Activated CD4-positive, alpha-beta T cell treated with anti-CD3 and anti-CD28 coated beads for 24 hours (primary cell): ENCODE data around the gene CCR5AS.

Source experiments
- DNase-seq, 2 donors: peaks; one replicate each; pipeline ENCODE4 v3.0.0-alpha.2; 2020; ENCODE audit warnings: low read depth in 2 of 2

The CCR5AS gene

DNA sequence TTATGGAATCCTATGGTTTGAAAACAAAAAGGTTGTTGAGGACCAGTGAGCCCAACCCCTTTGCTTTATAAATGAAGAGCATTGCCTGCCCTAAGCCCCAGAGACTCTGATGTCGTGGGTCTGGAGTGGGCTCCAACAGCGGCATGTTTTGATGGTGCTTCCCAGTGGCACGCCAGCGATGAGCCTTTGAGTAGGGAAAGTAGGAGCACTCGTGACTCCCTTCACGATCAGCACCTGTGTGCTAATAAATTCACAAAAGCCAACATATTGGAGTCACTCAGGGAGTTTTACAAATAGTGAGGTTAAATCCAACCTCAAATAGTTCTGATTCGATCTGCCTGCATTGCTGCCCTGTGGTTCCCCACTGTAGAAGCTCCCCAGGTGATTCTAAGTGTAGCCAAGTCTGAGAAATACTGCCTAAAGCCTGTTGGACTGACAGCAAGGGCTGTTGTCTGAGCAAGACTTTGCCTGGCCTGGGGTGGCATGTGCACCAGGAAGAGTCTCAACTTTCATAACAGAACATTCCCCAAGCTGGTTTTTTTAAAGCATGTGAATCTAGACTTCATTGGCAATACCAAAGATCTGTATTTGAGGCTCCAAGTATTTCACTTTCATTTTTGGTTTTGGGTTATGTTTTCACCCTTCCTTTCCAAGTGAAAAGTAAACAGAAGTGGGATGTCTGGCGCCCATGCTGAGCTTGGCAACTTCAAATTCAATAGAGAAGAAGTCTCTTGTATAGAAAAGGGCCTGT lies 26.2 kb downstream of the CCR5AS start:
- DNase-seq = no peak

DNA sequence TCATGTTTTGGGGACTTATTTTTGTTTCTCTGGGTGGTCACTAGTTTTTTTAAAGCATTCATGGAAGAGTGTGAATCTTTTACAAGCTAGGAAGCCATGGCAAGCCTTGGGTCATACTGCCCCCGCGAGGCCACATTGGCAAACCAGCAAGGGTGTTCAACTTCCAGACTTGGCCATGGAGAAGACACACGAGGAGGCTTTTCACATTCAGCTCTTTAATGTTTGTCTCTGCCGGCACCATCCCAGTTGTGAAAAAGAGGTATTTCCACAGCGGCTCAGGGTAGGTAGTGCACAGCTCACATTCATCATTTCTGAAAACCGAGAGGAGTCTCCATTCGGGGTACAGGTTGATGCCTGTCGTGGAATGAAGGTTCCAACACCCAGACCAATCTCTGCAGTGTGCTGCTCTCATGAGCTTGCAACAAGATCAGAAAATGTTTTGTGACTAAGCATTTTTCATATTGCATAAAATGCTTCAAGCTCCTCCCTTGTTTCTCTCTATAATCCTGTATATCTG lies 28.4 kb downstream of the CCR5AS start:
- DNase-seq = peak; percentile 50 to 61

DNA sequence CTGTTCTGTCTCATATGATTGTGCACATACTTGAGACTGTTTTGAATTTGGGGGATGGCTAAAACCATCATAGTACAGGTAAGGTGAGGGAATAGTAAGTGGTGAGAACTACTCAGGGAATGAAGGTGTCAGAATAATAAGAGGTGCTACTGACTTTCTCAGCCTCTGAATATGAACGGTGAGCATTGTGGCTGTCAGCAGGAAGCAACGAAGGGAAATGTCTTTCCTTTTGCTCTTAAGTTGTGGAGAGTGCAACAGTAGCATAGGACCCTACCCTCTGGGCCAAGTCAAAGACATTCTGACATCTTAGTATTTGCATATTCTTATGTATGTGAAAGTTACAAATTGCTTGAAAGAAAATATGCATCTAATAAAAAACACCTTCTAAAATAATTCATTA lies 31.1 kb downstream of the CCR5AS start:
- no peak for DNase-seq

DNA sequence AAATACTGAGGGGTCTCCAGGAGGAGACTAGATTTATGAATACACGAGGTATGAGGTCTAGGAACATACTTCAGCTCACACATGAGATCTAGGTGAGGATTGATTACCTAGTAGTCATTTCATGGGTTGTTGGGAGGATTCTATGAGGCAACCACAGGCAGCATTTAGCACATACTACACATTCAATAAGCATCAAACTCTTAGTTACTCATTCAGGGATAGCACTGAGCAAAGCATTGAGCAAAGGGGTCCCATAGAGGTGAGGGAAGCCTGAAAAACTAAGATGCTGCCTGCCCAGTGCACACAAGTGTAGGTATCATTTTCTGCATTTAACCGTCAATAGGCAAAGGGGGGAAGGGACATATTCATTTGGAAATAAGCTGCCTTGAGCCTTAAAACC lies 31.6 kb downstream of the CCR5AS start:
- no peak for DNase-seq

DNA sequence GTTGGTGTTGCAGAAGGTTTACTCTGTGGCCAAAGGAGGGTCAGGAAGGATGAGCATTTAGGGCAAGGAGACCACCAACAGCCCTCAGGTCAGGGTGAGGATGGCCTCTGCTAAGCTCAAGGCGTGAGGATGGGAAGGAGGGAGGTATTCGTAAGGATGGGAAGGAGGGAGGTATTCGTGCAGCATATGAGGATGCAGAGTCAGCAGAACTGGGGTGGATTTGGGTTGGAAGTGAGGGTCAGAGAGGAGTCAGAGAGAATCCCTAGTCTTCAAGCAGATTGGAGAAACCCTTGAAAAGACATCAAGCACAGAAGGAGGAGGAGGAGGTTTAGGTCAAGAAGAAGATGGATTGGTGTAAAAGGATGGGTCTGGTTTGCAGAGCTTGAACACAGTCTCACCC lies 32.1 kb downstream of the CCR5AS start:
- DNase-seq = no peak

DNA sequence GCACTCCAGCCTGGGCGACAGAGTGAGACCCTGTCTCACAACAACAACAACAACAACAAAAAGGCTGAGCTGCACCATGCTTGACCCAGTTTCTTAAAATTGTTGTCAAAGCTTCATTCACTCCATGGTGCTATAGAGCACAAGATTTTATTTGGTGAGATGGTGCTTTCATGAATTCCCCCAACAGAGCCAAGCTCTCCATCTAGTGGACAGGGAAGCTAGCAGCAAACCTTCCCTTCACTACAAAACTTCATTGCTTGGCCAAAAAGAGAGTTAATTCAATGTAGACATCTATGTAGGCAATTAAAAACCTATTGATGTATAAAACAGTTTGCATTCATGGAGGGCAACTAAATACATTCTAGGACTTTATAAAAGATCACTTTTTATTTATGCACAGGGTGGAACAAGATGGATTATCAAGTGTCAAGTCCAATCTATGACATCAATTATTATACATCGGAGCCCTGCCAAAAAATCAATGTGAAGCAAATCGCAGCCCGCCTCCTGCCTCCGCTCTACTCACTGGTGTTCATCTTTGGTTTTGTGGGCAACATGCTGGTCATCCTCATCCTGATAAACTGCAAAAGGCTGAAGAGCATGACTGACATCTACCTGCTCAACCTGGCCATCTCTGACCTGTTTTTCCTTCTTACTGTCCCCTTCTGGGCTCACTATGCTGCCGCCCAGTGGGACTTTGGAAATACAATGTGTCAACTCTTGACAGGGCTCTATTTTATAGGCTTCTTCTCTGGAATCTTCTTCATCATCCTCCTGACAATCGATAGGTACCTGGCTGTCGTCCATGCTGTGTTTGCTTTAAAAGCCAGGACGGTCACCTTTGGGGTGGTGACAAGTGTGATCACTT lies 34.1 kb downstream of the CCR5AS start:
- DNase-seq = no peak

DNA sequence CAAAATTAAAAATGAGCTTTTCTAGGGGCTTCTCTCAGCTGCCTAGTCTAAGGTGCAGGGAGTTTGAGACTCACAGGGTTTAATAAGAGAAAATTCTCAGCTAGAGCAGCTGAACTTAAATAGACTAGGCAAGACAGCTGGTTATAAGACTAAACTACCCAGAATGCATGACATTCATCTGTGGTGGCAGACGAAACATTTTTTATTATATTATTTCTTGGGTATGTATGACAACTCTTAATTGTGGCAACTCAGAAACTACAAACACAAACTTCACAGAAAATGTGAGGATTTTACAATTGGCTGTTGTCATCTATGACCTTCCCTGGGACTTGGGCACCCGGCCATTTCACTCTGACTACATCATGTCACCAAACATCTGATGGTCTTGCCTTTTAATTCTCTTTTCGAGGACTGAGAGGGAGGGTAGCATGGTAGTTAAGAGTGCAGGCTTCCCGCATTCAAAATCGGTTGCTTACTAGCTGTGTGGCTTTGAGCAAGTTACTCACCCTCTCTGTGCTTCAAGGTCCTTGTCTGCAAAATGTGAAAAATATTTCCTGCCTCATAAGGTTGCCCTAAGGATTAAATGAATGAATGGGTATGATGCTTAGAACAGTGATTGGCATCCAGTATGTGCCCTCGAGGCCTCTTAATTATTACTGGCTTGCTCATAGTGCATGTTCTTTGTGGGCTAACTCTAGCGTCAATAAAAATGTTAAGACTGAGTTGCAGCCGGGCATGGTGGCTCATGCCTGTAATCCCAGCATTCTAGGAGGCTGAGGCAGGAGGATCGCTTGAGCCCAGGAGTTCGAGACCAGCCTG lies 35.1 kb downstream of the CCR5AS start:
- DNase-seq = no peak

DNA sequence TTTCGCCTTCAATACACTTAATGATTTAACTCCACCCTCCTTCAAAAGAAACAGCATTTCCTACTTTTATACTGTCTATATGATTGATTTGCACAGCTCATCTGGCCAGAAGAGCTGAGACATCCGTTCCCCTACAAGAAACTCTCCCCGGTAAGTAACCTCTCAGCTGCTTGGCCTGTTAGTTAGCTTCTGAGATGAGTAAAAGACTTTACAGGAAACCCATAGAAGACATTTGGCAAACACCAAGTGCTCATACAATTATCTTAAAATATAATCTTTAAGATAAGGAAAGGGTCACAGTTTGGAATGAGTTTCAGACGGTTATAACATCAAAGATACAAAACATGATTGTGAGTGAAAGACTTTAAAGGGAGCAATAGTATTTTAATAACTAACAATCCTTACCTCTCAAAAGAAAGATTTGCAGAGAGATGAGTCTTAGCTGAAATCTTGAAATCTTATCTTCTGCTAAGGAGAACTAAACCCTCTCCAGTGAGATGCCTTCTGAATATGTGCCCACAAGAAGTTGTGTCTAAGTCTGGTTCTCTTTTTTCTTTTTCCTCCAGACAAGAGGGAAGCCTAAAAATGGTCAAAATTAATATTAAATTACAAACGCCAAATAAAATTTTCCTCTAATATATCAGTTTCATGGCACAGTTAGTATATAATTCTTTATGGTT lies 35.9 kb downstream of the CCR5AS start, which contains the start of gene CCR5:
Gene CCR5 (plus strand): TSS at position 108 of the 680 bp plus-strand sequence. CDS start 1,957 bp downstream, outside the sequence.
- no peak for DNase-seq

DNA sequence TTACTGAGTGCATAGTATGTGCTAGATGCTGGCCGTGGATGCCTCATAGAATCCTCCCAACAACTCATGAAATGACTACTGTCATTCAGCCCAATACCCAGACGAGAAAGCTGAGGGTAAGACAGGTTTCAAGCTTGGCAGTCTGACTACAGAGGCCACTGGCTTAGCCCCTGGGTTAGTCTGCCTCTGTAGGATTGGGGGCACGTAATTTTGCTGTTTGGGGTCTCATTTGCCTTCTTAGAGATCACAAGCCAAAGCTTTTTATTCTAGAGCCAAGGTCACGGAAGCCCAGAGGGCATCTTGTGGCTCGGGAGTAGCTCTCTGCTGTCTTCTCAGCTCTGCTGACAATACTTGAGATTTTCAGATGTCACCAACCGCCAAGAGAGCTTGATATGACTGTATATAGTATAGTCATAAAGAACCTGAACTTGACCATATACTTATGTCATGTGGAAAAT lies 37.2 kb downstream of the CCR5AS start:
- DNase-seq = no peak

DNA sequence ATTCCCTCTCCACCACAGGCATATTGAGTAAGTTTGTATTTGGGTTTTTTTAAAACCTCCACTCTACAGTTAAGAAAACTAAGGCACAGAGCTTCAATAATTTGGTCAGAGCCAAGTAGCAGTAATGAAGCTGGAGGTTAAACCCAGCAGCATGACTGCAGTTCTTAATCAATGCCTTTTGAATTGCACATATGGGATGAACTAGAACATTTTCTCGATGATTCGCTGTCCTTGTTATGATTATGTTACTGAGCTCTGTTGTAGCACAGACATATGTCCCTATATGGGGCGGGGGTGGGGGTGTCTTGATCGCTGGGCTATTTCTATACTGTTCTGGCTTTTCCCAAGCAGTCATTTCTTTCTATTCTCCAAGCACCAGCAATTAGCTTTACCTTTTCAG lies 37.7 kb downstream of the CCR5AS start:
- no peak for DNase-seq

DNA sequence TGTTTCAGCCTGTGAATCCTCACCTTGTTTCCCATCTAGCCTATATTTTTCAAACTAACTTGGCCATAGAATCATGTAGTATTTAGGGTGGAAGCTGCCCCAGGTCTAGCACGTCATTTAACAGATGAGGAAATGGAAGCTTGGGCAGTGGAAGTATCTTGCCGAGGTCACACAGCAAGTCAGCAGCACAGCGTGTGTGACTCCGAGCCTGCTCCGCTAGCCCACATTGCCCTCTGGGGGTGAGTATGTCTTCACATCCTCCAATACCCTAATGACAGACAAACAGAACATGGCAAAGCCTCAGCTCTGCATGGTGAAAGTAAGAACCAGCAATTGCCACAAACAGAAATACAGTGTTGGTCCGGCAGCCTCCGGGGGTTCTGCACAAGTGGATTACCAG lies 38.3 kb downstream of the CCR5AS start:
- peak in 1 of 2 donors; percentile 35 for DNase-seq

DNA sequence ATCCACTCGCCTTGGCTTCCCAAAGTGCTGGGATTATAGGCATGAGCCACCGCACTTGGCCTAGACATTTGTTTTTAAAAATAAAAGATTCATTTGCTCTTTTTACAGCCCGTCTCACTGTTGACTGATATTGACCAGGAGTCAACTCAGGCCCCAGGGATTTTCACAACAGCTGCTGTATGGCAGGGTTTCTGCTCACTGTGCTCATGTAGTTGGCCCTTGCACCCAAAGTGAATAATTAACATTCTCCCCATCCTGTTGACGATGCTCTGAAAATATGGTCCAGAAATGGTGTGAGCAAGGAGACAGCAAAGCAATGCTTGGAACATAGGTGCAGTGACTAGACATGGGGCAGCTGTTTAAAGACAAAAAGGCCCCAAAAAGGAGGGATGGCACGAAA lies 39.1 kb downstream of the CCR5AS start:
- DNase-seq = no peak

DNA sequence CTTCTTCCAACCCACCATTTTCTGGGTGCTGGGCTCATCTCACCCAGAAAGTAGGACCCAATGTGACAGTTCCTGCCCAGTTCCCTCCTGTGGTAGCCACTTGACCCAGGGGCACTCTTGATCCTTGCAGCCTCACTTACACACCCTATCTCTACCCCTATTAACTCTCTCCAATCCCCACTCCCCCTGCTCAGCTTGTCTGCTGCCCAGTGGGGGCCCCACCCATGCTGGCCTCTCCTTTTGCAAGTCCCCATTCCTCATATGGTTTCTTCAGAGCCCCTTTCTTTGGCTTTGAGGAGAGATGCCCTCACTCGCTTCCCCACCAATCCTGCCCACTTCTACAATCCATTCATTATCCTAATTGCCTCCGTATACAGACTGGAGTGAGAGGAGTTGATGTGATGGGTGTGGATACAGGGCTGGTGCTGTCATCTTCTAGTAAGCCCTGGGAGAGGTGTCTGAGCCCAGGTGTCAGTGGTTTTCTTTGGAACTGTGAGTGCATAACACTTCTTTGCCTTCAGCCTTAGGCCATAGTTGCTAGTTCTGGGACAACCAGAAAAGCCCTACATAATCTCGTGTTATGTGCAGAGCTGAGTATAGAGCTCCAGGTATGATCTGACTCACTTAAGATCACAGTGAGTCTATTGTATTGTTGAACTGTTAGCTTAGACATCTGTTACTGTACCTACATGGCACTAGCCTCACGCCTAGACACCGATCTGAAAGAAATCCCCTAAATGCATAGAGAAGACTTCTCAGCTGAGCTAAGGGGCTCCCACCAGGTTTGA lies 40.9 kb downstream of the CCR5AS start:
- no peak for DNase-seq

DNA sequence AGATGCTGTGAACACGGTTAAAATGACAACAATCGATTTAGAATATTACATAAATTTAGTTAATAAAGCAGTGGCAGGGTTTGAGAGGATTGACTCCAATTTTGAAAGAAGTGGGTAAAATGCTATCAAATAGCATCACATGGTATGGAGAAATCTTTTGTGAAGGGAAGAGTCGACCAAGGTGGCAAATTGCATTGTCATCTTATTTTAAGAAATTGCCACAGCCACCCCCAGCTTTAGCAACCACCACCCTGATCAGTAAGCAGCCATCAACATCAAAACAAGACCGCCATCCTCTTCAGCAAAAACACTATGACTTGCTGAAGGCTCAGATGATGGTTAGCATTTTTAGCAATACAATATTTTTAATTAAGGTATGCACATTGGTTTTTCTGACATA lies 41.8 kb downstream of the CCR5AS start:
- no peak for DNase-seq

DNA sequence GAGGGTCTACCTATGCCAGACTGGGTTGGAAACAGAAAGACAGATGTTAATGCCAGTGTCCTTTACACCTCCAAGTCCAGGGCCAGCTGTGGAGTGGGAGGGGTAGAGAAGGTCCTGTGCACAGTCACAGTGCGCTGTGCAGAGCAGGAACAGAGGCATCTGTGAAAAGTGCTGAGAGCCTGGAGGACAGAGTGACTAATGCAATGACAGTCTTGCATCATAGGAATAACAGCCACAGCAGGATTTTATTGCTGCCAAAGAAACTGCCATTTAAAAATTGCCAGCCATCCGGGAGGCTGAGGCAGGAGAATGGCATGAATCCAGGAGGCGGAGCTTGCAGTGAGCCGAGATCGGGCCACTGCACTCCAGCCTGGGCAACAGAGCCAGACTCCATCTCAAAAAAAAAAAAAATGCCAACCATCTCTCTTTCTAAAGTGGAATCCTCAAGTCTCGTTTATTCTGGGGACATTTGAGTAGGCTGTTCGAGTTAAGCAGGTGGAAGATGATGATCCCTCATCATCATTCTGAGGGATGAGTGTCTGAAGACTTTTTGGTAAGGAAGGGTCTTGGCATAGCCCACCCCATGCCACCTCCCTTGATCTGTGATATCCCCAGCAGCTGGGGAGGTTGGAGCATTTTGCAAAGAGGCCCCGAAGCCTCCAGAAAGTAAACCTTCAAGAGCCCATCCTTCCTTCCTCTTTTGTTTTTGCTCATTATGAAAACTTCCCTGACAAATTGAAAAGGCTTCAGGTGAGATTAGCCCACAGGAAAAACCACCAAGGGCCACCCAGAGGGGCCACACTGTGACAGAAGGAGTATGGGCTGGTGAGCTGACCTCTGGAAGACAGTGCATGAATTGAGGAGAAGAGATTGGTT lies 45.2 kb downstream of the CCR5AS start:
- DNase-seq = no peak

DNA sequence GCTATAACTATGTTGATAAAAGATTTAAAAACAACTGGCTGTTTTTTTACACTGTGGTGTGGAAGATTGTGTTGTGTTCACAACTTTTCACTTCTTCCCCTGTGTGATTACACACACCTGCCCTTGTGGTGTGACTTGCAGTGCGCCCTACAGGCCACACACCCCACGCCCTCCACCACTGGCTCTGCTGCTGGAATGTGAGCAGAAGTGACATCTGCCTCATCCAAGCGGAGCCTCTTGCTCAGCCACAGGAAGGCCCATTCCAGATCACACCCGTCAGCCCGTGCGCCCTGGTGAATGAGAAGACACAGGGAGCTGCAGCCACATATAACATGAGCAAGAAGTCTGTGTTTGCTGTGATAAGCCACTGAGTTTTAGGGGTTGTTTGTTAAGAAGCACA lies 46.0 kb downstream of the CCR5AS start:
- DNase-seq = no peak

DNA sequence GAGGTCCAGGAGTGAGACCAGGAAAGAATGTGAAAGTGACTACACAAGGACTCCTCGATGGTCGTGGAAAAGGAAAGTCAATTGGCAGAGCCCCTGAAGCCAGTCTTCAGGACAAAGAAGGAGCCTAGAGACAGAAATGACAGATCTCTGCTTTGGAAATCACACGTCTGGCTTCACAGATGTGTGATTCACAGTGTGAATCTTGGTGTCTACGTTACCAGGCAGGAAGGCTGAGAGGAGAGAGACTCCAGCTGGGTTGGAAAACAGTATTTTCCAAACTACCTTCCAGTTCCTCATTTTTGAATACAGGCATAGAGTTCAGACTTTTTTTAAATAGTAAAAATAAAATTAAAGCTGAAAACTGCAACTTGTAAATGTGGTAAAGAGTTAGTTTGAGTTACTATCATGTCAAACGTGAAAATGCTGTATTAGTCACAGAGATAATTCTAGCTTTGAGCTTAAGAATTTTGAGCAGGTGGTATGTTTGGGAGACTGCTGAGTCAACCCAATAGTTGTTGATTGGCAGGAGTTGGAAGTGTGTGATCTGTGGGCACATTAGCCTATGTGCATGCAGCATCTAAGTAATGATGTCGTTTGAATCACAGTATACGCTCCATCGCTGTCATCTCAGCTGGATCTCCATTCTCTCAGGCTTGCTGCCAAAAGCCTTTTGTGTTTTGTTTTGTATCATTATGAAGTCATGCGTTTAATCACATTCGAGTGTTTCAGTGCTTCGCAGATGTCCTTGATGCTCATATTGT lies 47.0 kb downstream of the CCR5AS start:
- no peak for DNase-seq

DNA sequence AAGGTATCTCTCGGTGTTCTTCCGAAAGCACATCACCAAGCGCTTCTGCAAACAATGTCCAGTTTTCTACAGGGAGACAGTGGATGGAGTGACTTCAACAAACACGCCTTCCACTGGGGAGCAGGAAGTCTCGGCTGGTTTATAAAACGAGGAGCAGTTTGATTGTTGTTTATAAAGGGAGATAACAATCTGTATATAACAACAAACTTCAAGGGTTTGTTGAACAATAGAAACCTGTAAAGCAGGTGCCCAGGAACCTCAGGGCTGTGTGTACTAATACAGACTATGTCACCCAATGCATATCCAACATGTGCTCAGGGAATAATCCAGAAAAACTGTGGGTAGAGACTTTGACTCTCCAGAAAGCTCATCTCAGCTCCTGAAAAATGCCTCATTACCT lies 48.4 kb downstream of the CCR5AS start:
- DNase-seq = no peak

DNA sequence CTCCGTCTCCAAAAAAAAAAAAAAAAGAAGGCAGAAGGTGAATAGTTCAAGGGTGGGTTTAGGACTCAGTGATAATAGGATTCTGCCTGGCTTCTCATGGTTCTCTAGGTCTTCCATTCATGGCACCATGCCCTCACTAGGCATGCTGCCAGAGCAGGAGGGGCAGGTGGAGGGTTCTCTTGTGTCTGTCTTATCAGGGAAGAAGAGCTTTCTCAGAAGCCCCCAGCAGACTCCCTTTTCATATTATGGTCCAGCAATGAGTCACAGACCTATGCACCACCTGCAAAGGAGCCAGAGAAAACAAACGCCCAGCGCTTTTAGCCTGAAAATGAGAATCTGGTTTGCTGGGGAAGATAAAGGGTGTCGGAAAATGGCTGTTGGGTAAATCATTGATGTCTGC lies 50.0 kb downstream of the CCR5AS start:
- no peak for DNase-seq
